GM23248 (cell line): ENCODE results near the gene BHLHA15. TPM values are rescaled to one million over a fixed set of nuclear protein-coding genes. Genes with fewer than 3 reads are reported as not detected.
A peak's percentile ranks its signal among the peaks of the same experiment; 100 is the strongest.

Source experiments
- DNase-seq: peaks from one replicate; pipeline ENCODE4 v3.0.0-alpha.2; 2015
- H2AFZ ChIP-seq: fragments of 200-600 bp; sonication (generic); 2 replicates; pipeline ENCODE4 v1.6.1; 2016; ENCODE audit warnings: antibody characterized with exemption
- H3F3A ChIP-seq: fragments of 200-600 bp; sonication (generic); 2 replicates; pipeline ENCODE4 v1.6.1; 2016; ENCODE audit warnings: mild to moderate bottlenecking, antibody characterized with exemption, mixed run types; ENCODE audit not compliant: insufficient read depth
- H3K27ac ChIP-seq: fragments of 200-600 bp; sonication (generic); 2 replicates; pipeline ENCODE4 v1.5.1; 2016; ENCODE audit warnings: mild to moderate bottlenecking
- H3K27me3 ChIP-seq: fragments of 200-600 bp; sonication (generic); replicated peaks from 2 replicates; pipeline ENCODE4 v1.6.1; 2016; ENCODE audit warnings: mild to moderate bottlenecking; ENCODE audit not compliant: insufficient read depth
- H3K36me3 ChIP-seq: fragments of 200-600 bp; sonication (generic); 2 replicates; pipeline ENCODE4 v1.6.1; 2016; ENCODE audit warnings: low read depth, mild to moderate bottlenecking
- H3K4me1 ChIP-seq: fragments of 200-600 bp; sonication (generic); 2 replicates; pipeline ENCODE4 v1.6.1; 2016; ENCODE audit warnings: mild to moderate bottlenecking; ENCODE audit not compliant: insufficient read depth
- H3K4me2 ChIP-seq: fragments of 200-600 bp; sonication (generic); one replicate; pipeline ENCODE4 v1.6.1; 2016; ENCODE audit warnings: mild to moderate bottlenecking; ENCODE audit not compliant: unreplicated experiment
- H3K4me3 ChIP-seq: fragments of 200-600 bp; sonication (generic); 2 replicates; pipeline ENCODE4 v1.5.1; 2016; ENCODE audit warnings: mild to moderate bottlenecking
- H3K79me2 ChIP-seq: fragments of 200-600 bp; sonication (generic); 2 replicates; pipeline ENCODE4 v1.6.1; 2016; ENCODE audit warnings: mild to moderate bottlenecking; ENCODE audit not compliant: insufficient read depth
- H3K9ac ChIP-seq: fragments of 200-600 bp; sonication (generic); 2 replicates; pipeline ENCODE4 v1.6.1; 2016; ENCODE audit warnings: mild to moderate bottlenecking
- H3K9me2 ChIP-seq: fragments of 200-600 bp; sonication (generic); 2 replicates; pipeline ENCODE4 v1.6.1; 2016; ENCODE audit warnings: mixed run types, mild to moderate bottlenecking, moderate library complexity; ENCODE audit not compliant: insufficient read depth
- H3K9me3 ChIP-seq: fragments of 200-600 bp; sonication (generic); one replicate; pipeline ENCODE4 v1.6.1; 2017; ENCODE audit warnings: low read depth
- H4K20me1 ChIP-seq: fragments of 200-600 bp; sonication (generic); 2 replicates; pipeline ENCODE4 v1.6.0; 2016; ENCODE audit not compliant: insufficient read depth
- EZH2 ChIP-seq: fragments of 200-600 bp; sonication (generic); IDR thresholded peaks from 2 replicates; pipeline ENCODE4 v1.6.1; 2018; ENCODE audit warnings: antibody characterized with exemption, mild to moderate bottlenecking; ENCODE audit not compliant: insufficient read depth, poor library complexity, severe bottlenecking
- EZH2phosphoT487 ChIP-seq: fragments of 200-600 bp; sonication (generic); IDR thresholded peaks from 2 replicates; pipeline ENCODE4 v1.6.1; 2018; ENCODE audit warnings: antibody characterized with exemption, moderate library complexity, mild to moderate bottlenecking, low read depth; ENCODE audit not compliant: insufficient read depth
- WGBS, 2 experiments: methylation state at CpG; one replicate each; pipeline ENCODE4 v1.1.6; 2015 to 2017; ENCODE audit warnings: low lambda C conversion rate in 2 of 2, low coverage in 1 of 2; ENCODE audit errors: missing lambda C conversion rate in 2 of 2; 5-methylcytosine and 5-hydroxymethylcytosine counted together
- in situ Hi-C: fragments of 300-500 bp; cut with MboI; formaldehyde crosslinking; loops from 2 replicates; pipeline ENCODE4 v1.15.0; 2020
- polyA plus RNA-seq: library from polyadenylated mRNA; unstranded; fragments of >200 nt; fragmentation: Nextera tagmentation; extraction: Ambion mirVana; gene quantifications from 2 replicates; pipeline ENCODE4 v1.2.1, GENCODE V29; 2016
- total RNA-seq: library from RNA; depleted of rRNA; stranded (reverse); fragments of >200 nt; shearing (Covaris generic); gene quantifications from 2 replicates; pipeline ENCODE4 v1.2.3, GENCODE V29; 2014; rRNA removed

Gene BHLHA15
- total RNA-seq (not detected in 2 replicates), polyA plus RNA-seq (not detected in 2 replicates)

GRCh38 chr7:98211221-98211675, at the start of gene BHLHA15:
Gene BHLHA15 (plus strand): TSS chr7:98211439. CDS start chr7:98212310, 871 bp downstream.
- WGBS, 2 experiments: 5 to 8% methylated on average over 5 to 38 of the region's 45 CpGs
- Histone ChIP-seq H2AFZ (no peak within 1 kb of the TSS), H3K4me3 (peak within 1 kb of the TSS; percentile 30; the same call in 1 of the 2 replicates), H3K27ac (no peak within 1 kb of the TSS), H3K79me2 (no peaks in the 10 kb centered on the region), H3K4me2 (peak within 1 kb of the TSS; percentile 14), H3K9me3 (no peaks in the 10 kb centered on the region), H3F3A (no peaks in the 10 kb centered on the region), H4K20me1 (no peaks in the 10 kb centered on the region), H3K9me2 (no peaks in the 10 kb centered on the region), H3K27me3 (no peaks in the 10 kb centered on the region), H3K36me3 (no peaks in the 10 kb centered on the region), H3K9ac (no peak within 1 kb of the TSS), H3K4me1 (no peaks in the 10 kb centered on the region)
- TF ChIP-seq EZH2phosphoT487: no peak
- TF ChIP-seq EZH2: no peak
- in situ Hi-C loops: no loop called here
- peak; percentile 17 for DNase-seq

GRCh38 chr7:98162758-98163157, 48.5 kb upstream of the BHLHA15 start:
- TF ChIP-seq EZH2phosphoT487: no peak
- no peak for TF ChIP-seq EZH2
- H3K4me3 ChIP-seq: no peak overlapping the region
- H3K9ac ChIP-seq: no peak overlapping the region
- no peak overlapping the region for H3K4me2 ChIP-seq
- H3K36me3 ChIP-seq: no peaks in the 10 kb centered on the region
- no peaks in the 10 kb centered on the region for H3K9me2 ChIP-seq
- no peak overlapping the region for H2AFZ ChIP-seq
- in situ Hi-C loops: loop anchor here (10.0 kb wide), 1 partner anchor 138 kb away; no protein-coding TSS in a partner anchor
- no peak for DNase-seq
- no peaks in the 10 kb centered on the region for H3K27me3 ChIP-seq
- H3K4me1 ChIP-seq: no peaks in the 10 kb centered on the region
- no peaks in the 10 kb centered on the region for H3K79me2 ChIP-seq
- H3K9me3 ChIP-seq: no peaks in the 10 kb centered on the region
- no peak overlapping the region for H3K27ac ChIP-seq
- no peaks in the 10 kb centered on the region for H3F3A ChIP-seq
- 96 to 98% methylated on average over 3 of the region's 3 CpGs for WGBS, 2 experiments
- no peaks in the 10 kb centered on the region; the same call in 1 of the 2 replicates for H4K20me1 ChIP-seq

GRCh38 chr7:98163269-98163668, 48.0 kb upstream of the BHLHA15 start:
- Histone ChIP-seq H3K27me3 (no peaks in the 10 kb centered on the region), H3F3A (no peaks in the 10 kb centered on the region), H3K4me1 (no peaks in the 10 kb centered on the region), H3K36me3 (no peaks in the 10 kb centered on the region), H3K9me3 (no peaks in the 10 kb centered on the region), H3K79me2 (no peaks in the 10 kb centered on the region), H3K27ac (no peak overlapping the region), H3K9me2 (no peaks in the 10 kb centered on the region), H4K20me1 (no peaks in the 10 kb centered on the region; the same call in 1 of the 2 replicates), H3K9ac (no peak overlapping the region), H2AFZ (no peak overlapping the region), H3K4me2 (no peak overlapping the region), H3K4me3 (no peak overlapping the region)
- 95 to 96% methylated on average over 7 of the region's 7 CpGs for WGBS, 2 experiments
- in situ Hi-C loops: loop anchor here (10.0 kb wide), 1 partner anchor 138 kb away; no protein-coding TSS in a partner anchor
- DNase-seq: no peak
- TF ChIP-seq EZH2phosphoT487: no peak
- no peak for TF ChIP-seq EZH2

- in situ Hi-C loops: loop anchor here (10.0 kb wide), 1 partner anchor 139 kb away; no protein-coding TSS in a partner anchor
- no peak overlapping the region for H3K4me3 ChIP-seq
- no peaks in the 10 kb centered on the region for H3K9me3 ChIP-seq
- H3K27ac ChIP-seq: no peak overlapping the region
- no peaks in the 10 kb centered on the region for H3K27me3 ChIP-seq
- H3K36me3 ChIP-seq: no peaks in the 10 kb centered on the region
- TF ChIP-seq EZH2 (no peak), EZH2phosphoT487 (no peak)
- no peaks in the 10 kb centered on the region for H3K9me2 ChIP-seq
- no peak overlapping the region for H2AFZ ChIP-seq
- H4K20me1 ChIP-seq: no peaks in the 10 kb centered on the region; the same call in 1 of the 2 replicates
- no peaks in the 10 kb centered on the region for H3K79me2 ChIP-seq
- DNase-seq: peak; percentile 2
- H3K4me2 ChIP-seq: no peak overlapping the region
- H3K9ac ChIP-seq: no peak overlapping the region
- WGBS, 2 experiments: 75 to 77% methylated on average over 16 of the region's 16 CpGs
- no peaks in the 10 kb centered on the region for H3F3A ChIP-seq
- H3K4me1 ChIP-seq: no peaks in the 10 kb centered on the region
Observed at GRCh38 chr7:98163704-98164494, 47.3 kb upstream of the BHLHA15 start.
